ENCODE results near the gene NUPR1. TPM values are rescaled to one million over a fixed set of nuclear protein-coding genes. Genes with fewer than 3 reads are reported as not detected.

The NUPR1 gene
- total RNA-seq, 4 donors from 2014 or later, result 33.0 to 64.3 (median 42.2) TPM

- Histone ChIP-seq H3K4me1 (peaks cover 7% of the 10 kb centered on the region), H3K9me3 (no peaks in the 10 kb centered on the region), H3K4me3 (peak overlapping the region; percentile 24), H3K27ac (no peak overlapping the region), H3K36me3 (no peaks in the 10 kb centered on the region), H3K27me3 (no peaks in the 10 kb centered on the region)
- TF ChIP-seq POLR2AphosphoS5 (IDR thresholded peaks at IDR 0.05), result no peak
- no peak for TF ChIP-seq CTCF (IDR thresholded peaks at IDR 0.05)
- TF ChIP-seq POLR2A (IDR thresholded peaks at IDR 0.05), result no peak
- no peak for TF ChIP-seq EP300 (IDR thresholded peaks at IDR 0.05)
- no peak for DNase-seq (ENCODE audit: low spot score in 2 of 2)
- 79% methylated on average over 20 of the region's 20 CpGs for WGBS
Measured at GRCh38 chr16:28495795-28496749, 42.7 kb downstream of the NUPR1 start.

- Histone ChIP-seq H3K9me3 (no peaks in the 10 kb centered on the region), H3K4me3 (peak overlapping the region; percentile 24), H3K27ac (peak overlapping the region; percentile 47), H3K36me3 (no peaks in the 10 kb centered on the region), H3K27me3 (no peaks in the 10 kb centered on the region), H3K4me1 (peaks cover 16% of the 10 kb centered on the region)
- WGBS, result 80% methylated on average over 13 of the region's 13 CpGs
- DNase-seq (ENCODE audit: low spot score in 2 of 2), result no peak
- no peak for TF ChIP-seq POLR2AphosphoS5 (IDR thresholded peaks at IDR 0.05)
- TF ChIP-seq EP300 (IDR thresholded peaks at IDR 0.05), result no peak
- no peak for TF ChIP-seq POLR2A (IDR thresholded peaks at IDR 0.05)
- TF ChIP-seq CTCF (IDR thresholded peaks at IDR 0.05), result no peak
Measured at GRCh38 chr16:28495098-28495793, 43.5 kb downstream of the NUPR1 start.

- DNase-seq (ENCODE audit: low spot score in 2 of 2), result no peak
- H3K9me3 ChIP-seq, result no peaks in the 10 kb centered on the region
- peaks cover 4% of the 10 kb centered on the region for H3K36me3 ChIP-seq
- peak within 1 kb of the TSS; percentile 24 for H3K4me3 ChIP-seq
- 59% methylated on average over 12 of the region's 12 CpGs for WGBS
- TF ChIP-seq POLR2AphosphoS5 (IDR thresholded peaks at IDR 0.05) (no peak), EP300 (IDR thresholded peaks at IDR 0.05) (no peak), POLR2A (IDR thresholded peaks at IDR 0.05) (no peak), CTCF (IDR thresholded peaks at IDR 0.05) (no peak)
- H3K27me3 ChIP-seq, result no peaks in the 10 kb centered on the region
- H3K4me1 ChIP-seq, result peaks cover 16% of the 10 kb centered on the region
- peak within 1 kb of the TSS; percentile 47 for H3K27ac ChIP-seq
Measured at GRCh38 chr16:28494121-28494851, 44.5 kb downstream of the NUPR1 start, which contains the start of gene APOBR. Gene APOBR, plus strand, starts transcription at chr16:28494643. Its CDS starts 39 bp downstream, at chr16:28494682.

- H3K4me1 ChIP-seq, result peaks cover 16% of the 10 kb centered on the region
- 46% methylated on average over 4 of the region's 4 CpGs for WGBS
- H3K4me3 ChIP-seq, result peak overlapping the region; percentile 89
Measured at GRCh38 chr16:28492511-28492910, 46.3 kb downstream of the NUPR1 start.

More at GRCh38 chr16:28492511-28492910, 46.3 kb downstream of the NUPR1 start:
- peaks cover 19% of the 10 kb centered on the region for H3K36me3 ChIP-seq
- H3K9me3 ChIP-seq, result no peaks in the 10 kb centered on the region
- peak overlapping the region; percentile 97 for H3K27ac ChIP-seq
- TF ChIP-seq CTCF (IDR thresholded peaks at IDR 0.05) (no peak), EP300 (IDR thresholded peaks at IDR 0.05) (no peak), POLR2A (IDR thresholded peaks at IDR 0.05) (no peak), POLR2AphosphoS5 (IDR thresholded peaks at IDR 0.05) (no peak)
- DNase-seq (ENCODE audit: low spot score in 2 of 2), result no peak
- H3K27me3 ChIP-seq, result no peaks in the 10 kb centered on the region
